ENCODE data around the gene ANKS1A. TPM values are rescaled to one million over a fixed set of nuclear protein-coding genes. Genes with fewer than 3 reads are reported as not detected.
"Not testable (repeated sequence)": the region's sequence is repeated elsewhere in the genome, so short reads cannot be mapped to it uniquely, and the experiment has no call there.

ANKS1A gene
- total RNA-seq, 1 donor = 4.8 TPM

GRCh38 chr6:34999962-35000361 lies 110.9 kb downstream of the ANKS1A start:
- not testable (repeated sequence) for H3K9me3 ChIP-seq (ENCODE audit: low read depth, low read length); H3K4me1 ChIP-seq (ENCODE audit: insufficient read depth, low read length); H3K4me3 ChIP-seq (ENCODE audit: low read length); H3K27me3 ChIP-seq (ENCODE audit: insufficient read depth, low read length)

- not testable (repeated sequence) for H3K9me3 ChIP-seq (ENCODE audit: low read depth, low read length); H3K4me1 ChIP-seq (ENCODE audit: insufficient read depth, low read length); H3K4me3 ChIP-seq (ENCODE audit: low read length); H3K27me3 ChIP-seq (ENCODE audit: insufficient read depth, low read length)
These were observed 112.3 kb downstream of the ANKS1A start for GRCh38 chr6:35001349-35001748.

- not testable (repeated sequence) for H3K4me1 ChIP-seq (ENCODE audit: insufficient read depth, low read length); H3K4me3 ChIP-seq (ENCODE audit: low read length); H3K9me3 ChIP-seq (ENCODE audit: low read depth, low read length); H3K27me3 ChIP-seq (ENCODE audit: insufficient read depth, low read length)
These were observed 115.0 kb downstream of the ANKS1A start for GRCh38 chr6:35003886-35004530.

- Histone ChIP-seq H3K4me3 (ENCODE audit: low read length) (no peak overlapping the region), H3K27me3 (ENCODE audit: insufficient read depth, low read length) (no peaks in the 10 kb centered on the region), H3K4me1 (ENCODE audit: insufficient read depth, low read length) (no peaks in the 10 kb centered on the region), H3K9me3 (ENCODE audit: low read depth, low read length) (no peaks in the 10 kb centered on the region)
These were observed 118.0 kb downstream of the ANKS1A start for GRCh38 chr6:35007016-35007415.

- no peak overlapping the region for H3K4me3 ChIP-seq (ENCODE audit: low read length)
- no peaks in the 10 kb centered on the region for H3K4me1 ChIP-seq (ENCODE audit: insufficient read depth, low read length)
- H3K27me3 ChIP-seq (ENCODE audit: insufficient read depth, low read length) = no peaks in the 10 kb centered on the region
- no peaks in the 10 kb centered on the region for H3K9me3 ChIP-seq (ENCODE audit: low read depth, low read length)
These were observed 119.8 kb downstream of the ANKS1A start for GRCh38 chr6:35008858-35009257.

- Histone ChIP-seq H3K4me1 (ENCODE audit: insufficient read depth, low read length) (no peaks in the 10 kb centered on the region), H3K9me3 (ENCODE audit: low read depth, low read length) (no peaks in the 10 kb centered on the region), H3K27me3 (ENCODE audit: insufficient read depth, low read length) (no peaks in the 10 kb centered on the region), H3K4me3 (ENCODE audit: low read length) (no peak overlapping the region)
These were observed 122.3 kb downstream of the ANKS1A start for GRCh38 chr6:35011096-35012041.

- Histone ChIP-seq H3K27me3 (ENCODE audit: insufficient read depth, low read length) (no peaks in the 10 kb centered on the region), H3K4me1 (ENCODE audit: insufficient read depth, low read length) (no peaks in the 10 kb centered on the region), H3K9me3 (ENCODE audit: low read depth, low read length) (no peaks in the 10 kb centered on the region), H3K4me3 (ENCODE audit: low read length) (no peak overlapping the region)
These were observed 124.6 kb downstream of the ANKS1A start for GRCh38 chr6:35013701-35014100.

GRCh38 chr6:35014341-35014740 lies 125.3 kb downstream of the ANKS1A start:
- H3K27me3 ChIP-seq (ENCODE audit: insufficient read depth, low read length) = no peaks in the 10 kb centered on the region
- no peak overlapping the region for H3K4me3 ChIP-seq (ENCODE audit: low read length)
- no peaks in the 10 kb centered on the region for H3K9me3 ChIP-seq (ENCODE audit: low read depth, low read length)
- no peaks in the 10 kb centered on the region for H3K4me1 ChIP-seq (ENCODE audit: insufficient read depth, low read length)

- no peak overlapping the region for H3K4me3 ChIP-seq (ENCODE audit: low read length)
- no peaks in the 10 kb centered on the region for H3K27me3 ChIP-seq (ENCODE audit: insufficient read depth, low read length)
- H3K4me1 ChIP-seq (ENCODE audit: insufficient read depth, low read length) = no peaks in the 10 kb centered on the region
- H3K9me3 ChIP-seq (ENCODE audit: low read depth, low read length) = no peaks in the 10 kb centered on the region
These were observed 125.7 kb downstream of the ANKS1A start for GRCh38 chr6:35014786-35015185.

GRCh38 chr6:35015476-35015875 lies 126.4 kb downstream of the ANKS1A start:
- H3K4me3 ChIP-seq (ENCODE audit: low read length) = no peak overlapping the region
- H3K4me1 ChIP-seq (ENCODE audit: insufficient read depth, low read length) = no peaks in the 10 kb centered on the region
- H3K9me3 ChIP-seq (ENCODE audit: low read depth, low read length) = no peaks in the 10 kb centered on the region
- no peaks in the 10 kb centered on the region for H3K27me3 ChIP-seq (ENCODE audit: insufficient read depth, low read length)

- Histone ChIP-seq H3K9me3 (ENCODE audit: low read depth, low read length) (no peaks in the 10 kb centered on the region), H3K4me1 (ENCODE audit: insufficient read depth, low read length) (no peaks in the 10 kb centered on the region), H3K4me3 (ENCODE audit: low read length) (no peak overlapping the region), H3K27me3 (ENCODE audit: insufficient read depth, low read length) (no peaks in the 10 kb centered on the region)
These were observed 126.9 kb downstream of the ANKS1A start for GRCh38 chr6:35015996-35016395.

- Histone ChIP-seq H3K9me3 (ENCODE audit: low read depth, low read length) (no peaks in the 10 kb centered on the region), H3K4me1 (ENCODE audit: insufficient read depth, low read length) (no peaks in the 10 kb centered on the region), H3K27me3 (ENCODE audit: insufficient read depth, low read length) (no peaks in the 10 kb centered on the region), H3K4me3 (ENCODE audit: low read length) (no peak overlapping the region)
These were observed 127.7 kb downstream of the ANKS1A start for GRCh38 chr6:35016502-35017321.

GRCh38 chr6:35017411-35018181 lies 128.5 kb downstream of the ANKS1A start:
- Histone ChIP-seq H3K4me3 (ENCODE audit: low read length) (no peak overlapping the region), H3K27me3 (ENCODE audit: insufficient read depth, low read length) (no peaks in the 10 kb centered on the region), H3K9me3 (ENCODE audit: low read depth, low read length) (no peaks in the 10 kb centered on the region), H3K4me1 (ENCODE audit: insufficient read depth, low read length) (no peaks in the 10 kb centered on the region)

GRCh38 chr6:35018182-35018519 lies 129.1 kb downstream of the ANKS1A start:
- Histone ChIP-seq H3K4me1 (ENCODE audit: insufficient read depth, low read length) (no peaks in the 10 kb centered on the region), H3K9me3 (ENCODE audit: low read depth, low read length) (no peaks in the 10 kb centered on the region), H3K4me3 (ENCODE audit: low read length) (no peak overlapping the region), H3K27me3 (ENCODE audit: insufficient read depth, low read length) (no peaks in the 10 kb centered on the region)
